Activated CD8-positive, alpha-beta memory T cell treated with anti-CD3 and anti-CD28 coated beads, Interleukin-2, amount 50 U/mL, for 48 hours (primary cell): Measurements from ENCODE around the gene SLC41A3.
"Not testable (repeated sequence)": the region's sequence is repeated elsewhere in the genome, so short reads cannot be mapped to it uniquely, and the experiment has no call there.

Source experiments
- DNase-seq: peaks from one replicate; pipeline ENCODE4 v3.0.0-alpha.2; 2020

SLC41A3 gene

DNA sequence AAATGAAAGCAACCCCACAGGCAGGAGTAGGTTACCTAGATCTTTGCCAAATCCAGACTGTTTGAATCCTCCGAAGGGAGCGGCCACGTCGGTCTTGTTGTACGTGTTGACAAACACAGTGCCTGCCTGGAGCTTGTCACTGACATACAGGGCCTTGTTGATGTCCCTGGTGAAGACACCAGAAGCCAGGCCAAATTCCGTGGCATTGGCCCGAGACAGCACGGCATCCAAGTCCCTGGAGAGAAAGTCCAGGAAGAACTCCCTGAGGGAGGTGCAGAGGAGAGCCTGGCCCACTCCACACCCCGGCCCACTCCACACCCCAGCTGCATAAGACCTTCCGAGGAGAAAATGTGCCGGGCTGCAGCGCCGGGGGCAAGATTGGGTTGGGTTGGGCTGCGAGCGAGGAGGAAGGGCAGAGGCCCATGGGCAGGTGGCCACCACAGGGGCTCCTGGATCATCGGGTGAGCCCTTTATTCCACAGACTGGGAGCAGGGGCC, 21.8 kb upstream of the SLC41A3 start:
- DNase-seq: peak; percentile 40

GRCh38 chr3:126104742-126105605, 21.1 kb upstream of the SLC41A3 start:
- DNase-seq: peak; percentile 32

- DNase-seq: peak; percentile 29
These were observed 20.2 kb upstream of the SLC41A3 start for GRCh38 chr3:126104028-126104635.

- DNase-seq: no peak
These were observed 19.4 kb upstream of the SLC41A3 start for GRCh38 chr3:126103121-126104027.

DNA sequence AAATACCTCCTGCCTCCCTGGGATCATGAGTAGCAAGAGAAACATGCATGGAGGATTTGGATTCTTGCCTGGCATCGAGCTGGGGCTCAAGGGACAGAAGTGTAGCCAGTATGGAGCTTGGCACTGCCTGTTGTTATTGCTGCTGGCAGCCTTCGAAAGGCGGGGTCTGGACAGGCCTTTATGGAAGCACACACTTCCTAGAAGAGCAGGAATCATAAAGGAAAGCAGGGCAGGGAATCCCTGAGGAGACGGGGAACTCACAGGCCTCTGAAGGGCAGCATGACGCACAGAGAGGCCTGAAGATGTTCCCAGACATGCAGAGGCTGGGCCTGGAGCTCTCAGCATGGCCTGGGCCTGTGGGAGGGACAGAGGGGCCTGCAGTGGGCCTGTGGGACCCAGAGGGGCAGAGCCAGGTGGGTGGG, 18.6 kb upstream of the SLC41A3 start:
- no peak for DNase-seq

DNA sequence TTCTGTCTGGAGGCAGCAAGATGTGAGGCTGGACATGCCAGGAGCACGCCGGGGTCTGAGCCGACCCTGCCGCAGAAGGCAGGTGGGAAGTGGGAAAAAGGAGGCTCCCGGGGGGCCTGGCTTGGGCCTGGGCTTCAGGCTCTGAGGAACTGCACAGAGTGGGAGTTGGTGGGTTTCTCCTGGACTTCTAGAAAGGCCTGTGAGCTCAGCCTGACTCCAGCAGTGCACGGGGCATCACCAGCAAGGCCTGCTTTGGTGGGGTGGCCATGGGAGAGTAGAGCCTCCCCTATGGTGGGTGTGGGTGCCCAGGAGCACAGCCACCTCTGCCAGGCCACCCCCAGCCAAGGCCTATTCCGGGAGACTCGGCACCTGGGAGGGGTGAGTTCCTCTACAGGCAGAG, 18.1 kb upstream of the SLC41A3 start:
- peak; percentile 28 for DNase-seq

DNA sequence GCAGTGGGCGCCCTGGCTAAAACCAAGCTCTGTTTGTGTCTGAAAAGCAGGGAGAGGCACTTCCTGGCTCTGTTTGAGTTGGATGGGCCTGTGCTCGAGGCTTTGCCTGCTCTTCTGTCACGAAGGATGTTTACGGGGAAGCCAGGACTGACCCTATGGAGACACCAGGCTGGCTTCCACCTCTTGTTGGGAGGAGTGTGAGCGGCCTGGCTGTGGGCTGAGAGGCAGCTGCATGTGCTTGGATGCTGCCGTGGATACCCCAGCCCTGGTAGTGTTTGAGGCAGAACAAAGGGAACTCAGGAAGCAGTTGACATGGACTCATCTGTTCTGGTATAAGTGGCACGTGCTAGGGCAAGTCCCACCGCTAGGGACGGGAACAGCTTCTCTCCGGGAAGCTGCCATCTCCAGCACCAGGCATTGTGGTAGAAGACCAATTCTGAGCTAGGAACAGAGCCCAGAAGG, 17.6 kb upstream of the SLC41A3 start:
- DNase-seq: peak; percentile 35

DNA sequence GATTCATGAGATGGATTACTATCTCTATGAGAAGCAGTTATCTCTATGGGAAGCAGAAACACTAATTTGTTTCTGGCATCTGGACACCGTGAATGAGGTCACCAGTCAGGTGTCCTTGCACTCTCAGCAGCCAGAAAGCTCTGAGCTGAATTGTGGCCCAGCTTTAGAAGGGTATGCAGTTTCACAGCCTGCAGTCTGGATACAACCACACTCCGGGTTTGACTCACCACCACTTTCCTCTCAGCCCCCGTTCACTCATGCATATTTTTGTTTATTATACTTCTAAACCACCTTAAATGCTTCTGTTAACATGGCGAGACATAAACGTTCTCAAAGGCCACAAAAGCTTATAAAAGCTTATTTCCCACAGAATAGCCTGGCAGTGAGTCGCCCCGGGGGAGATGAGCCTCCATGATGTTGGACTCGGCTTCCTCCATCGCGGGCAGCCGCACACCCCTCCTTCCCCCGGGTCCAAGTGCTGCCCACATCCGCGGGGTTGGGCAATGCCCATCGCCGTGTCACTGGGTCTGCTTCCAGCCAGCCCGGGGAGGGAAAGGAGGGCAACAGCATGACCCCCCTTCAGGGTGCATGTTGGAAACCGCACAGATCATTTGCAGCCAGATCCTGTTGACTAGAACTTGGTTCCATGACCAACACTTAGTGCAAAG, 16.8 kb upstream of the SLC41A3 start:
- DNase-seq: peak; percentile 17

DNA sequence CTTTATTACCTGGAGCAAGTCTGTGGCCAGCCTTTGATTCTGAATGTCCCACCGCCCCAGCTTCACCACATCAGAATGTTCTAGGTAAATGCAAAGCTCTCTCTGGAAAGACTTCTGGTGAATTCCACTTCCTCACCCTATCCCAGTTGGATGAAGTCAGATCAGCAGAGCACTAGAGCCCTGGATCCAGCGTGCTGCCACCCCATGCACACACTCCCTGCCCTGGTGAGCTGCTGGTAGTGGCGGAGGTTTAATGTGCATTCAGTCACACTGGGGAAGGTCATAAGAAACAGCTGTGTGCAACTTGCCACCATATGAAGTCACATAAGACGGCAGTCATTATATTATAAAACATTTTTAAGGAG, 16.3 kb upstream of the SLC41A3 start:
- peak; percentile 8 for DNase-seq

GRCh38 chr3:126098391-126098858, 14.5 kb upstream of the SLC41A3 start:
- DNase-seq: no peak

GRCh38 chr3:126097801-126098200, 13.9 kb upstream of the SLC41A3 start:
- DNase-seq: no peak

- not testable (repeated sequence) for DNase-seq
These were observed 12.3 kb upstream of the SLC41A3 start for GRCh38 chr3:126096274-126096673.

DNA sequence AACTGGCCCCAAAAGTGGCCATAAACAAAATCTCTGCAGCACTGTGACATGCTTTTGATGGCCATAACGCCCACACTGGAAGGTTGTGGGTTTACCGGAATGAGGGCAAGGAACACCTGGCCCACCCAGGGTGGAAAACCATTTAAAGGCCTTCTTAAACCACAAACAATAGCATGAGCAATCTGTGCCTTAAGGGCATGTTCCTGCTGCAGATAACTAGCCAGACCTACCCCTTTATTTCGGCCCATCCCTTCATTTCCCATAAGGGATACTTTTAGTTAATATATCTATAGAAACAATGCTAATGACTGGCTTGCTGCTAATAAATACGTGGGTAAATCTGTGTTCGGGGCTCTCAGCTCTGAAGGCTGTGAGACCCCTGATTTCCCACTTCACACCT, 8.2 kb upstream of the SLC41A3 start:
- DNase-seq: not testable (repeated sequence)

DNA sequence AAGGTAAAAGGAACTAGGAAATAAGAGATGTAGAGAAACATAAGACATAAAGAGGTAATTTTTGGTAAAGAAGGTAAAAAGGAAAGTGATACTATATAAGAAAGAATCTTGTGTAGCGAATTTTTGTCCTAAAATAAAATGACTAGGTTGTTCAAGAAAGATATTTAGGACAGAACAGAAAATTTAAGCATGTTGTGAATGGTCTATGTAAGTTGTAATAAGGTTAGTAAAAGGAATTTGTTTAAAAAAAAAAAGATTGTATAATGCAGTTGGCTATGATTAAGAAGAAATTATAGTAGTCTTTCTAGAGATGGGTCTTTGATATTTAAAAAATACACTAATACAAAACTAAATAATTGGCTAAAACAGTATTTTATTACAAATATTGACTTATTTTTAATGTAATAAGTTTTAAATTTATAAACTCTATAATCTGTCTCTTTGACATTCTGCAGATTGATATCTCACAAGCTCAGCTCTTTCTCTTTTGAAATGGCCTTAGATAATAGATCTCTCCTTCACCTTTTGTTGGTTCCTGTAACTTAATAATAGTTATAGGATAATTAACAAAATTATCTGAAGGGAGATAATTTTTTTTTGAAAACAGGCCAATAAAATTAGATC, 3.7 kb upstream of the SLC41A3 start:
- no peak for DNase-seq

DNA sequence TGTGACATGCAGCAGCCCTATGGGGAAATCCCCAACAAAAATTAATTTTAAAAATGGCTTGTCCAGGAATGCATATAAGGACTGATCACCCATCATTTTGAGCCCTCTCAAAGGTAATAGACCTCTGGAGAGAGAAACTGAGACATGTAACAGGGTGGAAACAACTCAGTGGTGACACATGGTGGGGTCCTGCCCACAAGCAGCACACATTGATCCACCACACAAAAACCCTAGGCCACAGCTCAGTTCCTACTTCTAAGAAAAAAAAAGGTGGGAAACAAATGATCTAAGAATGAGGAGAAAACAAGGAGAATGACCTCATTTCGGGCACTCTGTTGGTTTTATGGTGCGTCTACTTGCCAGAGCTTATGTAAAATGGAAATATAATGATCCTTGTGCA, 1.9 kb upstream of the SLC41A3 start:
- no peak for DNase-seq

DNA sequence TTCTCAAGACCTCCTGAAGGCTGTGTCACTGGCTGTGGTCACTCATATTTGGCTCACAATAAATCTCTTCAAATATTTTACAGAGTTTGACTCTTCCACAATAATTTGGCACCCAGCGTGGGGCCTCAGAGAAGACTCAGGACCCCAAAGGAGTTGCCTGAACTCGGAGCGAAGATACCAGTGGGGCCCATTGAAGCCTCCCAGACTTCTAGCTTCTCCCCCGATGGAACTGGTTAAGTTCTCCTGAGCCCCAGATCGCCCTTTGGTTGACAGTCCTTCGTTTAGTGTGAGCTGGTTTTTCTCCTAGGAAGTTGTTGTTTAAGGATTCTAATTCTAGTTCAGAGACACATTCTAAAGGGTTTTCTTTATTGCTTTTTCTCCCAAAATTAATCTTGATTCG, 1.4 kb upstream of the SLC41A3 start:
- no peak for DNase-seq

GRCh38 chr3:126084768-126085180, 850 bp upstream of the SLC41A3 start:
- DNase-seq: no peak

- DNase-seq: peak; percentile 77
These were observed 412 bp downstream of the SLC41A3 start for GRCh38 chr3:126083511-126083912.

GRCh38 chr3:126083138-126083445, 832 bp downstream of the SLC41A3 start:
- DNase-seq: no peak

DNA sequence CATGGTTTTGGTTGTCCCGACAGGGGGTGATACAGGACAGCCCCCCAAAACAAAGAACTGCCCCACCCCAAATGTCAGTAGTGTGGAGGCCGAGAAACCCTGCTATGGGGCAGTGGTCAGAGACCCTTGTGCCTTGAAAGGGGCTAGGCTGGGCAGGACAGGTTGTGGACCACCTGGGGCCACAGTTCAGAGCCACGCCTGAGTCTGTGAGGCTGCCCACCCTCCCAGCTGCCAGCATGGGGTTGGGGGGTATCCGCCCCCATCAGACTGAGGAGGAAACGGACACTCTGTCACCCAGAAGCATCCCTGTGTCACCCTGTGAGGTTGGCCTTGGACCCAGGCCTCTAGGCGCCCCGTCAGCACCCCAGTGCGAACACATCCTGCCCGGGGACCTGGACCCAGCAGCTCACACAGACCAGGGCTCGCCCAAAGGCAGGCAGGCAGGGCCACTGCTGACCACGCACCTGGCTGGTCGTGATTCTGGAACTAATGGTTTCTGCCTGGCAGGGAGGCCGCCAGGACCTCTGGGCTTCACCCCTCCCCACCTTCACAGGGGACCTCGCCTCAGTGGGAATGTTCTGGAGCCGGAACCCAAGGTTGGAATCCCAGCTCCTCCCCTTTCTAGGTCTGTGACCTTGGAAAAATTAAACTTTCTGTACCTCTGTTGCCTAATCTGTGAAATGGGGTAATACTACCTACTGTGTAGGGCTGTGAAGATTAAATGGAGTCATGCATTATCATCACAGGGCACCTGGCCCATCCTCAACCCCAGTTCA, 1.4 kb downstream of the SLC41A3 start:
- no peak for DNase-seq
